Spleen (tissue), 11 donors: ENCODE results near the gene GBX1. TPM values are rescaled to one million over a fixed set of nuclear protein-coding genes. Genes with fewer than 3 reads are reported as not detected.

ENCODE experiments used
- DNase-seq: peaks from one replicate; pipeline ENCODE4 v3.0.0-alpha.2; 2020
- H3K27ac ChIP-seq, 8 donors: fragments of 200-600 bp; sonication (generic) in 7 of 8; 1 replicate in 4 of 8; 2 replicates in 4 of 8; pipeline versions ENCODE4 v1.5.0 to v1.8.0; 2016 to 2021; ENCODE audit warnings: inconsistent platforms in 4 of 8, mild to moderate bottlenecking in 4 of 8, moderate library complexity in 1 of 8
- H3K27me3 ChIP-seq, 7 donors: fragments of 200-600 bp; sonication (generic) in 6 of 7; replicated peaks in 1 of 7; 1 replicate in 4 of 7; 2 replicates in 3 of 7; pipeline versions ENCODE4 v1.5.0 to v1.8.0; 2016 to 2021; ENCODE audit warnings: inconsistent platforms in 3 of 7, mild to moderate bottlenecking in 1 of 7
- H3K36me3 ChIP-seq, 6 donors: fragments of 200-600 bp; sonication (generic) in 5 of 6; 1 replicate in 4 of 6; 2 replicates in 2 of 6; pipeline versions ENCODE4 v1.5.0 to v1.8.0; 2016 to 2021; ENCODE audit warnings: inconsistent platforms in 2 of 6
- H3K4me1 ChIP-seq, 6 donors: fragments of 200-600 bp; sonication (generic) in 5 of 6; 1 replicate in 3 of 6; 2 replicates in 3 of 6; pipeline versions ENCODE4 v1.5.0 to v1.8.0; 2016 to 2021; ENCODE audit warnings: inconsistent platforms in 3 of 6
- H3K4me3 ChIP-seq, 8 donors: fragments of 200-600 bp; sonication (generic) in 7 of 8; 1 replicate in 4 of 8; 2 replicates in 4 of 8; pipeline versions ENCODE4 v1.5.0 to v1.8.0; 2016 to 2021; ENCODE audit warnings: inconsistent platforms in 4 of 8, mild to moderate bottlenecking in 4 of 8, moderate library complexity in 2 of 8
- H3K9me3 ChIP-seq, 8 donors: fragments of 200-600 bp; sonication (generic) in 7 of 8; 1 replicate in 4 of 8; 2 replicates in 4 of 8; pipeline versions ENCODE4 v1.5.0 to v1.8.0; 2016 to 2021; ENCODE audit warnings: inconsistent platforms in 4 of 8
- POLR2A ChIP-seq, 3 donors: fragments of 450-650 bp; IDR thresholded peaks; one replicate each; pipeline ENCODE4 v1.5.1; 2017; ENCODE audit warnings: antibody characterized with exemption in 3 of 3, mild to moderate bottlenecking in 1 of 3
- POLR2AphosphoS5 ChIP-seq, 3 donors: sonication (generic); formaldehyde crosslinking; IDR thresholded peaks; one replicate each; pipeline ENCODE4 v1.5.1; 2017; ENCODE audit warnings: antibody characterized with exemption in 3 of 3
- WGBS, 5 donors: extraction: QIAGEN DNeasy Blood & Tissue Kit in 3 of 5; methylation state at CpG; one replicate each; pipeline versions ENCODE4 v1.1.5 to v1.1.7; 2013 to 2018; 5-methylcytosine and 5-hydroxymethylcytosine counted together
- intact Hi-C: fragments of 100-400 bp; cut with DNase I; formaldehyde crosslinking; loops from one replicate; pipeline ENCODE4 v1.15.0; 2023; ENCODE audit warnings: low total_unique reads
- polyA plus RNA-seq, 3 donors: library from polyadenylated mRNA; stranded (reverse); fragments of 200-250 nt; gene quantifications; one replicate each; pipeline ENCODE4 v1.2.1, GENCODE V29; 2013
- total RNA-seq, 7 donors: library from RNA; depleted of rRNA in 3 of 7; stranded (reverse); fragments of >200 nt in 3 of 7; fragmentation: NEBNext Ultra II Directional in 4 of 7; extraction: Animal tissue kit (Norgen Biotek cat#: 25700) in 4 of 7; gene quantifications; one replicate each; pipeline versions ENCODE4 v1.1.0 to v1.2.1, GENCODE V29; 2016 to 2021
- TF ChIP-seq, protein P1 (sequence below), 11 experiments: fragments of 200-600 bp in 7 of 11; fragments of 450-650 bp in 4 of 11; sonication (generic) in 4 of 11; IDR thresholded peaks in 8 of 11; conservative IDR thresholded peaks in 3 of 11; 1 replicate in 7 of 11; 2 replicates in 4 of 11; pipeline versions ENCODE4 v1.4.0 to v1.8.0; 2016 to 2021; ENCODE audit warnings: antibody characterized with exemption in 11 of 11, inconsistent platforms in 4 of 11, mild to moderate bottlenecking in 1 of 11
- donor health status: healthy with polysubstance abuse.
- donor health status: DM: no; HTN: no; CAD: no; lungs with moderate emphysema.
- donor health status: DM: no; HTN: no; CAD: no.
- donor health status: Bipolar disorder and iron deficiency.
- donor health status: healthy.
- donor health status: DM: no; HTN: no; CAD: no.
- donor health status: DM: yes; HTN: yes; CAD: no.

The GBX1 gene
- total and polyA plus RNA-seq, 10 donors = not detected

DNA sequence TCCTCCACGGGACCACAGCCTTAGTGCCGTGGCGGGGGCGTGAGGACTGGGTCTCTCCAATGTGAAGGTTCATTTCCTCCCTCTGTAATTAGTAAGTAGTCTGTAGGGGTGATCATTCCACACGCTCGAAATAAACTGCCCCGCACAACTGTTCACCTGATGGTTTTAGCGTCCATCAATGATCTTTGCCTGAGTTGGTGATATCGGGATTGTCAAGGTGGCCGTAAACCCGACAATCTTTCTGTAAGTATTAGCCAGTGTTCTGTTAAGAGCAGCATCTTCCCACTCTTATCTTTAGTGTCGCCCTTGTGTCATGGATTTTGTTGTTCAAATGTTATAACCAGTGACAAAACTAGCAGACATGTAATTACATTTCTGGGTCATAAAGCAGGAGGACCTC is 63.5 kb downstream of the GBX1 start:
- H3K9me3 ChIP-seq = no peaks in the 10 kb centered on the region
- H3K4me1 ChIP-seq = peaks cover 0 to 12% (median 8%) of the 10 kb centered on the region in 6 donors
- H3K36me3 ChIP-seq = peaks cover 0 to 16% (median 0%) of the 10 kb centered on the region in 6 donors
- intact Hi-C loops = no loop called here
- no peaks in the 10 kb centered on the region for H3K27me3 ChIP-seq
- WGBS, 5 donors = 82 to 90% (median 84%) methylated on average over 12 of the region's 12 CpGs
- no peak overlapping the region for H3K4me3 ChIP-seq
- no peak overlapping the region for H3K27ac ChIP-seq
- TF ChIP-seq, protein P1, sequence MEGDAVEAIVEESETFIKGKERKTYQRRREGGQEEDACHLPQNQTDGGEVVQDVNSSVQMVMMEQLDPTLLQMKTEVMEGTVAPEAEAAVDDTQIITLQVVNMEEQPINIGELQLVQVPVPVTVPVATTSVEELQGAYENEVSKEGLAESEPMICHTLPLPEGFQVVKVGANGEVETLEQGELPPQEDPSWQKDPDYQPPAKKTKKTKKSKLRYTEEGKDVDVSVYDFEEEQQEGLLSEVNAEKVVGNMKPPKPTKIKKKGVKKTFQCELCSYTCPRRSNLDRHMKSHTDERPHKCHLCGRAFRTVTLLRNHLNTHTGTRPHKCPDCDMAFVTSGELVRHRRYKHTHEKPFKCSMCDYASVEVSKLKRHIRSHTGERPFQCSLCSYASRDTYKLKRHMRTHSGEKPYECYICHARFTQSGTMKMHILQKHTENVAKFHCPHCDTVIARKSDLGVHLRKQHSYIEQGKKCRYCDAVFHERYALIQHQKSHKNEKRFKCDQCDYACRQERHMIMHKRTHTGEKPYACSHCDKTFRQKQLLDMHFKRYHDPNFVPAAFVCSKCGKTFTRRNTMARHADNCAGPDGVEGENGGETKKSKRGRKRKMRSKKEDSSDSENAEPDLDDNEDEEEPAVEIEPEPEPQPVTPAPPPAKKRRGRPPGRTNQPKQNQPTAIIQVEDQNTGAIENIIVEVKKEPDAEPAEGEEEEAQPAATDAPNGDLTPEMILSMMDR (IDR thresholded peaks at IDR 0.05 in 8 of 11, conservative IDR thresholded peaks at IDR 0.05 in 3 of 11) = no peak
- no peak for TF ChIP-seq POLR2A (IDR thresholded peaks at IDR 0.05)
- no peak for TF ChIP-seq POLR2AphosphoS5 (IDR thresholded peaks at IDR 0.05)
- DNase-seq = no peak

DNA sequence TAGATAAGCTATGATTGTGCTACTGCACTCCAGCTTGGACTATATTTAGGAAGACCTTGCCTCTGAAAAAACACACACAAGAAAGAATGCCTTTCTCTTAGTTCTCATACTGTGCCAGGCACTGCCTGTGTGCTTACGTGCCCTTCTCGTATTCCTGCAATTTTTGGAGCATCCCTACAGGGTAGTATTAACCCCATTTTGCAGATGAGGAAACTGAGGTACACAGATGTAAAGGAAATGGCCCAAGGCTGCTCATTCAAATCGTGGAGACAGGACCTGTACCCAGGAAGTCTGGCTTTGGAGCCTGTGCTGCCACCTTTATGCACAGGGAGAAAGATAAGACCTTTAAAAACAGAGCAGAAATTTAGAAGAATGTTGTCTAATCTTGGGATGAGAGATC is 64.5 kb downstream of the GBX1 start:
- WGBS, 5 donors = 69 to 72% (median 70%) methylated on average over 3 of the region's 3 CpGs
- Histone ChIP-seq H3K4me3 (no peak overlapping the region), H3K27ac (no peak overlapping the region), H3K4me1 (peaks cover 0 to 12% (median 8%) of the 10 kb centered on the region in 6 donors), H3K27me3 (no peaks in the 10 kb centered on the region), H3K36me3 (peaks cover 0 to 16% (median 0%) of the 10 kb centered on the region in 6 donors), H3K9me3 (no peaks in the 10 kb centered on the region)
- TF ChIP-seq POLR2A (IDR thresholded peaks at IDR 0.05) = no peak
- TF ChIP-seq, protein P1 (IDR thresholded peaks at IDR 0.05 in 8 of 11, conservative IDR thresholded peaks at IDR 0.05 in 3 of 11) = no peak
- no peak for TF ChIP-seq POLR2AphosphoS5 (IDR thresholded peaks at IDR 0.05)
- DNase-seq = no peak
- intact Hi-C loops = no loop called here

DNA sequence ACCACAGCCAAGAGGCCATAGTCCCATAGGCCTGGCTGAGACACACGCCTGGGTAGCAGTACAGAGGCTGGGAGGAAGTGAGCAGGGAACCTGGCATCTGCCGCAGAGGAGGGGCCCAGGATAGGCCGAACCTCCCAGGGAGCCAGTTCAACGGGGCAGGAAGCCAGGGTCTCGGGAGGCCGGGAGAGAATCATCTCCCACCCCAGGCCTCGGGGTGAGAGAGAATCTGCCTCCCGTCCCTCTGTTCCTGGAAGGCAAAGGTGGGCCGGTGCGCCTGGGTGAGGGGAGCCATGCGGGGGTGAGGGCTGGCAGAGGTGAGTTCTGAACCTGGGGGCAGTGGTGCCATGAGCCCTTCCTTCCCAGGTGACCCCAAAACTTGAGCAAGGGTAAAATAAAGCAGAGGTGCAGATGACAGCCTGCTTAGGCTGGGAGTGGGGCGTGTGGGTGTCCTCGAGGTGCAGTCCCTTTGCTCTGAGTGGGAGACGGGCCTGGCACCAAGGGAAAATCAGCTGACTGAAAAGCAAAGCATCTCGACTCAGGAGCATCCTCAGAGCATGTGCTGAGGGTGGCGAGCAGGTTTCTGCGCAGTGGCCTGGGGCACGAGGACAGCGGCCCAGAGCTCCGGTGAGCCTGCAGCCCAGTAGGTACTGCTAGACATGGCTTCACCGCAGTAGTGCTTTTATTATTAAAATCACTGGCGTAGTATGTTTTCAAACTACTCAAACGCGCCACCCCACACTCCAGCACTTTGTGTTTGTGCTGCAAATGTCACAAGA is 65.7 kb downstream of the GBX1 start:
- no peak for DNase-seq
- H3K27ac ChIP-seq = no peak overlapping the region
- WGBS, 5 donors = 83 to 90% (median 87%) methylated on average over 24 of the region's 24 CpGs

DNA sequence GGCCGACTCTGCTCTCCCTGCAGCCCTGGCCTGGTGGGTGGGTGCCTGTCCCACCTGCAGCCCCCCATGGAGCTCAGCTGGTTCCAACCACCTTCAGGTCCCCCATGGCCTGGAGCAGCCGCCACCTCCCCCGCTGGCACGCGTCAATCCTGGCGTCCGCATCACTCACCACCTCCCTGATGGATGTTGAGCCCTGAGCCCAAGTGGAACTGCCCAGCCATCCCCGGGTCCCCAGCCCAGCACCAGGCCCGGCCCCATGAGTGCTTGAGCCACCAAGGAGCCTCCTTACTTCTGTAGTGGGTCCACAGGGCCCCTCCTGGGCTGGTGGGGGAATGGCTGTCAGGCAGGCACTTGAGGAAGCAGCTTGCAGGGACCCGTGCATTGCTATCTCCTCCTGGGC is 66.6 kb downstream of the GBX1 start:
- Histone ChIP-seq H3K36me3 (peaks cover 0 to 19% (median 0%) of the 10 kb centered on the region in 6 donors), H3K27me3 (no peaks in the 10 kb centered on the region), H3K9me3 (no peaks in the 10 kb centered on the region), H3K4me3 (no peak overlapping the region), H3K4me1 (peaks cover 0 to 16% (median 8%) of the 10 kb centered on the region in 6 donors), H3K27ac (no peak overlapping the region)
- intact Hi-C loops = no loop called here
- 91 to 97% (median 94%) methylated on average over 10 of the region's 10 CpGs for WGBS, 5 donors
- TF ChIP-seq POLR2AphosphoS5 (IDR thresholded peaks at IDR 0.05) = no peak
- TF ChIP-seq, protein P1 (IDR thresholded peaks at IDR 0.05 in 8 of 11, conservative IDR thresholded peaks at IDR 0.05 in 3 of 11) = no peak
- no peak for TF ChIP-seq POLR2A (IDR thresholded peaks at IDR 0.05)
- no peak for DNase-seq

More for the DNA sequence above, 65.7 kb downstream of the GBX1 start:
- Histone ChIP-seq H3K36me3 (peaks cover 0 to 15% (median 0%) of the 10 kb centered on the region in 6 donors), H3K4me3 (no peak overlapping the region), H3K9me3 (no peaks in the 10 kb centered on the region), H3K4me1 (peaks cover 0 to 15% (median 8%) of the 10 kb centered on the region in 6 donors), H3K27me3 (no peaks in the 10 kb centered on the region)
- intact Hi-C loops = no loop called here
- TF ChIP-seq POLR2AphosphoS5 (IDR thresholded peaks at IDR 0.05) = no peak
- TF ChIP-seq, protein P1 (IDR thresholded peaks at IDR 0.05 in 8 of 11, conservative IDR thresholded peaks at IDR 0.05 in 3 of 11) = no peak
- TF ChIP-seq POLR2A (IDR thresholded peaks at IDR 0.05) = no peak
